Upper lobe of left lung (tissue), 6 donors: ENCODE results near the gene HOXA10. TPM values are rescaled to one million over a fixed set of nuclear protein-coding genes. Genes with fewer than 3 reads are reported as not detected.
A peak's percentile ranks its signal among the peaks of the same experiment; 100 is the strongest.

ENCODE experiments used
- ATAC-seq, 2 donors: fragments of 200-7000 bp; cut with Tn5 transposase; one replicate each; pipeline ENCODE4 v1.9.1; 2022; ENCODE audit warnings: mild to moderate bottlenecking in 2 of 2, moderate library complexity in 2 of 2; ENCODE audit not compliant: low FRiP score in 2 of 2
- DNase-seq, 2 donors: peaks; one replicate each; pipeline ENCODE4 v3.0.0-alpha.2; 2019 to 2020
- H3K27ac ChIP-seq, 4 donors: fragments of 200-600 bp; sonication (generic); one replicate each; pipeline ENCODE4 v1.5.1; 2016 to 2019
- H3K27me3 ChIP-seq, 4 donors: fragments of 200-600 bp; sonication (generic); one replicate each; pipeline ENCODE4 v1.5.1; 2017 to 2019
- H3K36me3 ChIP-seq, 4 donors: fragments of 200-600 bp; sonication (generic); one replicate each; pipeline ENCODE4 v1.5.1; 2016 to 2019
- H3K4me1 ChIP-seq, 4 donors: fragments of 200-600 bp; sonication (generic); one replicate each; pipeline ENCODE4 v1.5.1; 2018 to 2019
- H3K4me3 ChIP-seq, 4 donors: fragments of 200-600 bp; sonication (generic); one replicate each; pipeline ENCODE4 v1.5.1; 2017 to 2019; ENCODE audit warnings: mild to moderate bottlenecking in 2 of 4, moderate library complexity in 1 of 4
- H3K9me3 ChIP-seq, 4 donors: fragments of 200-600 bp; sonication (generic); one replicate each; pipeline ENCODE4 v1.5.1; 2018 to 2019
- EP300 ChIP-seq, 4 donors: sonication (generic); formaldehyde crosslinking; IDR thresholded peaks; one replicate each; pipeline ENCODE4 v1.5.1; 2017; ENCODE audit warnings: antibody characterized with exemption in 4 of 4, control low read depth in 2 of 4
- POLR2A ChIP-seq, 4 donors: fragments of 450-650 bp; IDR thresholded peaks; one replicate each; pipeline ENCODE4 v1.5.1; 2016 to 2017; ENCODE audit warnings: antibody characterized with exemption in 4 of 4, mild to moderate bottlenecking in 2 of 4
- POLR2AphosphoS5 ChIP-seq, 2 donors: sonication (generic); formaldehyde crosslinking; IDR thresholded peaks; one replicate each; pipeline ENCODE4 v1.5.1; 2017; ENCODE audit warnings: antibody characterized with exemption in 2 of 2
- WGBS, 2 donors: methylation state at CpG; one replicate each; pipeline ENCODE4 v1.1.5; 2017 to 2018; 5-methylcytosine and 5-hydroxymethylcytosine counted together
- total RNA-seq, 6 donors: library from RNA; depleted of rRNA in 4 of 6; stranded (reverse); fragments of >200 nt in 4 of 6; gene quantifications; one replicate each; pipeline versions ENCODE4 v1.1.0 to v1.2.1, GENCODE V29; 2016 to 2021
- TF ChIP-seq, protein P1 (sequence below), 6 experiments: fragments of 450-650 bp in 4 of 6; fragments of 200-600 bp in 2 of 6; sonication (generic) in 2 of 6; IDR thresholded peaks; one replicate each; pipeline ENCODE4 v1.5.1; 2016 to 2019; ENCODE audit warnings: antibody characterized with exemption in 6 of 6
- donor health status: DM: no; HTN: no; CAD: no; lungs with moderate emphysema.
- donor health status: DM: no; HTN: yes; CAD: no; lungs with severe emphysema.

The HOXA10 gene
- total RNA-seq, 6 donors from 2014 or later = 0.15 to 0.24 TPM; not detected in 4

DNA sequence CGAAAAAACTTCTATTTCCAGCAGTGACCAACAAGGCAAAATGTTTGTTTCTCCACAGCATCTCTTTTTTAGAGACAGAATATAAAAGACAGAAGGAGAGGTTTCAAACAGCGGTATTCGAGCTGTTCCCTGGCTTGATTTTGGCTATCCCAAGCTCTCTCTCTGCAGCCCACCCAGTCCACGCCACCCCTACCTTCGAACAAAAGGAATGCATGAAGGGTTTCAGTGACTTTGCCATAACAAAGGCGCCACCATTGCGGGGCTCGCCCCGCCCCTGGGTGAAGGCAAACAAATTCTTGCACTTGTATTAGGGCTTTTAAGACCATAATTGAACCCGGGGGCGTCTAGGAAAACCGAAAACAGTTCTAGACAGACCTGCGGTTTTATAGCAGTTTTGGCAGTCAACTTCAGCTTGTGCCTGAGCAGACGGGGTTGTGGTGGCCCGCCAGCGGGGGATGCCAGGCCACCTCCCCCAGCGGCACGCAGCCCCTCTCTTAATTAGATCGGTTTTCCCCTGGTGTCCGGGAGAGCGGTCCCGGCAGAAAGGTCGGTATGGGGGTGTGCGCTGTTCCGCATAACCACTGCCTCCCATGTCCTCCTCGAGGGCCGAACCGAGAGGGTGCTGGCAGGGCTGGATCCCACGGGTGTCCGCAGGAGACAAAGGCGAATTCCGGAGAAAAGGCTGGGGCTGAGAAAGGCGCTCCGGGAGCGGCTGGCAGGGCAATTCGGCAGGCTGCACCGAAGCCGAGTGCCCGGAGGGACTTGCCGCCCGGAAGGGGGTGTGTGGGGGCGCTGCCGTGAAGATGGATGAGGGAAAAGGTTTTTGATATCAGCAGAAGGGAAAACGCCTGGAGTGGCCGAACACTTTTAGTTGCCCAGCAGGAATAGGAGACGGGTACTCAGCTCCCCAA lies 13.6 kb upstream of the HOXA10 start:
- 8% methylated on average over 39 to 46 of the region's 46 CpGs for WGBS, 2 donors
- TF ChIP-seq EP300 (IDR thresholded peaks at IDR 0.05) = no peak
- TF ChIP-seq POLR2AphosphoS5 (IDR thresholded peaks at IDR 0.05) = no peak
- TF ChIP-seq POLR2A (IDR thresholded peaks at IDR 0.05) = no peak
- TF ChIP-seq, protein P1, sequence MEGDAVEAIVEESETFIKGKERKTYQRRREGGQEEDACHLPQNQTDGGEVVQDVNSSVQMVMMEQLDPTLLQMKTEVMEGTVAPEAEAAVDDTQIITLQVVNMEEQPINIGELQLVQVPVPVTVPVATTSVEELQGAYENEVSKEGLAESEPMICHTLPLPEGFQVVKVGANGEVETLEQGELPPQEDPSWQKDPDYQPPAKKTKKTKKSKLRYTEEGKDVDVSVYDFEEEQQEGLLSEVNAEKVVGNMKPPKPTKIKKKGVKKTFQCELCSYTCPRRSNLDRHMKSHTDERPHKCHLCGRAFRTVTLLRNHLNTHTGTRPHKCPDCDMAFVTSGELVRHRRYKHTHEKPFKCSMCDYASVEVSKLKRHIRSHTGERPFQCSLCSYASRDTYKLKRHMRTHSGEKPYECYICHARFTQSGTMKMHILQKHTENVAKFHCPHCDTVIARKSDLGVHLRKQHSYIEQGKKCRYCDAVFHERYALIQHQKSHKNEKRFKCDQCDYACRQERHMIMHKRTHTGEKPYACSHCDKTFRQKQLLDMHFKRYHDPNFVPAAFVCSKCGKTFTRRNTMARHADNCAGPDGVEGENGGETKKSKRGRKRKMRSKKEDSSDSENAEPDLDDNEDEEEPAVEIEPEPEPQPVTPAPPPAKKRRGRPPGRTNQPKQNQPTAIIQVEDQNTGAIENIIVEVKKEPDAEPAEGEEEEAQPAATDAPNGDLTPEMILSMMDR (IDR thresholded peaks at IDR 0.05) = no peak
- Histone ChIP-seq H3K27me3 (peaks cover 3 to 96% (median 70%) of the 10 kb centered on the region in 4 donors), H3K4me3 (peak overlapping the region in 1 of 4 donors; percentile 21), H3K4me1 (peaks cover 48 to 60% (median 51%) of the 10 kb centered on the region in 4 donors), H3K36me3 (no peaks in the 10 kb centered on the region), H3K9me3 (no peaks in the 10 kb centered on the region), H3K27ac (no peak overlapping the region)
- DNase-seq = peak in 1 of 2 donors; percentile 58
- no peak for ATAC-seq

DNA sequence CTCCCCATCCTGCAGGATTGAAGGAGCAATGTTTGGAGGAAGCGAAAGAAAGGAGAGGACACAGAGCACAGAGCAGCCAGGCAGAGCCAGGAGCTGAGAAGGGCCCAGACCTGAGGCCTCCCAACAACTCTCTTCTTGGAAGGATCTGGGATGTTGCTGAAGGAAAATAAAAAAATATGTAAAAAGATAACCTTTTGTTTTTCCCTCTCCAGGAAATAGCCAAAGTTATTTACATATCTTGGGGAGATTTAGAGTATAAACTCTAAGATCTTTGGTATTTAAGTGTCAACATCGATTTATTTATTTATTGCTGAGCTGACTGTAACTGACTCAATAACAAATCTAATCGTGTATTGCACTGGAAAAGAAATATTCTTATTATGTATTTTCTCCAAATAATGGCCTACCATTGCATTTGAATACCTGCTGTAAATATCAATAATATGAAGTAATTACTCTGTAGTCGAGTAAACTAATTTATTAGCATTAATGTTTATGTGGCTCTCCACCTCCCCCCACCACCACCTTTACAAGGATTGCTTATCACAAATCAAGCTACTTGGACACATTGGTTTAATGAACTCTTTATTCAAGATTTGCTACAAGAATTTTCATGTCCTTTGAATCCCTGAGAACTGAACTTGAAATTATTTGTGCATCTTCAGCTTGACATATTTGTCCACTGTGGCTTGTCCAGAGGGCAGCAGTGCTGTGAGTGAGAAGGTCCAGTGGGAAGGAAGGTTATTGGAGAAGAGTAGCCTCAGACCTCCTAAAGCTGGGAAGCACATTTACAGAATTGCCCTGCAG lies 12.8 kb upstream of the HOXA10 start:
- H3K4me3 ChIP-seq = no peak overlapping the region

DNA sequence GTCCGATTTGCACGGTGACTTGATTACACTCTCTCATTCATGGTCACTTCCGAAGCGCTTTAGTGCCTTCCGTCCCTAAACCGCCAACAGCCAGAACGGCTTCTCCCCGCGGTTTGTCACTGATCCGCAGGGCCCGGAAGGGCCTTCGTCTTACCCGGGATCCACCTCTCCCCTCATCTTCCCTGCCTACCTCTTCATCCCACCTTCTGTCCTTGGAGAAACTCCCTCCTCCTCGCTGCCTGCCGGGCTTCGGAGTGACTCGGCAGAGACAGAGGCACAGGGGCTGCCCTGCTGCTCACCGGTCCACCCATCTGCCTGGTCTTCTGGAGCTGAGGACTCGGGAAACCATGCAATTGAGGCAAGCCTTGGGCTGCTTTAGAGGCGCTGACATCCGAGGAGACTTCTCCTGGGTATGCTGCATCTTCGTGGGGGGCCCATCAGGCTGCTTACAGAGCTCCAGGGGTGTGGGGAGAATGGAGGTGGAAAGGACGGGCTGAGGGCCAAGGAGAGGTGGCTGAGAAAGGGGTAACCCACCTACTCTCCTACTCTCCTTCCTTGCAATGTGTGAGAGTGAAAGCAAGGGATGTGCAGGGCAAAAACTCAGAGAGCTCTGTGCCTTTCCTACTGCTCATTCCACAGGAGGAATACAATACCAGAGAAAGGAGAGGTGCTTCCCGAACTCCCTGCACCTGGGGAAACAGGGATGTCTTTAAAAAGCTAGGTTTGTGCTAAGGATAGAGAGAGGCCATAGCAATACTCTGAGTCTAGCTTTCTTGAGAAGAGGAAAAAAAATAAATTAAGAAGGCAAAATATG lies 11.9 kb upstream of the HOXA10 start:
- Histone ChIP-seq H3K4me1 (peaks cover 39 to 50% (median 40%) of the 10 kb centered on the region in 4 donors), H3K9me3 (no peaks in the 10 kb centered on the region), H3K4me3 (peak overlapping the region in 1 of 4 donors; percentile 23), H3K27me3 (peaks cover 3 to 96% (median 66%) of the 10 kb centered on the region in 4 donors), H3K27ac (no peak overlapping the region), H3K36me3 (no peaks in the 10 kb centered on the region)
- ATAC-seq (no peak), DNase-seq (no peak)
- WGBS, 2 donors = 8 to 13% methylated on average over 20 to 24 of the region's 24 CpGs
- no peak for TF ChIP-seq POLR2A (IDR thresholded peaks at IDR 0.05)
- TF ChIP-seq POLR2AphosphoS5 (IDR thresholded peaks at IDR 0.05) = no peak
- no peak for TF ChIP-seq EP300 (IDR thresholded peaks at IDR 0.05)
- TF ChIP-seq, protein P1 (IDR thresholded peaks at IDR 0.05) = no peak

More for the DNA sequence above, 12.8 kb upstream of the HOXA10 start:
- no peaks in the 10 kb centered on the region for H3K36me3 ChIP-seq
- TF ChIP-seq EP300 (IDR thresholded peaks at IDR 0.05) (no peak), POLR2AphosphoS5 (IDR thresholded peaks at IDR 0.05) (no peak), POLR2A (IDR thresholded peaks at IDR 0.05) (no peak)
- TF ChIP-seq, protein P1 (IDR thresholded peaks at IDR 0.05) = no peak
- H3K27me3 ChIP-seq = peaks cover 3 to 96% (median 68%) of the 10 kb centered on the region in 4 donors
- peaks cover 39 to 51% (median 42%) of the 10 kb centered on the region in 4 donors for H3K4me1 ChIP-seq
- 35% methylated on average over 4 of the region's 4 CpGs for WGBS, 2 donors
- no peaks in the 10 kb centered on the region for H3K9me3 ChIP-seq
- ATAC-seq (no peak), DNase-seq (no peak)
- no peak overlapping the region for H3K27ac ChIP-seq

DNA sequence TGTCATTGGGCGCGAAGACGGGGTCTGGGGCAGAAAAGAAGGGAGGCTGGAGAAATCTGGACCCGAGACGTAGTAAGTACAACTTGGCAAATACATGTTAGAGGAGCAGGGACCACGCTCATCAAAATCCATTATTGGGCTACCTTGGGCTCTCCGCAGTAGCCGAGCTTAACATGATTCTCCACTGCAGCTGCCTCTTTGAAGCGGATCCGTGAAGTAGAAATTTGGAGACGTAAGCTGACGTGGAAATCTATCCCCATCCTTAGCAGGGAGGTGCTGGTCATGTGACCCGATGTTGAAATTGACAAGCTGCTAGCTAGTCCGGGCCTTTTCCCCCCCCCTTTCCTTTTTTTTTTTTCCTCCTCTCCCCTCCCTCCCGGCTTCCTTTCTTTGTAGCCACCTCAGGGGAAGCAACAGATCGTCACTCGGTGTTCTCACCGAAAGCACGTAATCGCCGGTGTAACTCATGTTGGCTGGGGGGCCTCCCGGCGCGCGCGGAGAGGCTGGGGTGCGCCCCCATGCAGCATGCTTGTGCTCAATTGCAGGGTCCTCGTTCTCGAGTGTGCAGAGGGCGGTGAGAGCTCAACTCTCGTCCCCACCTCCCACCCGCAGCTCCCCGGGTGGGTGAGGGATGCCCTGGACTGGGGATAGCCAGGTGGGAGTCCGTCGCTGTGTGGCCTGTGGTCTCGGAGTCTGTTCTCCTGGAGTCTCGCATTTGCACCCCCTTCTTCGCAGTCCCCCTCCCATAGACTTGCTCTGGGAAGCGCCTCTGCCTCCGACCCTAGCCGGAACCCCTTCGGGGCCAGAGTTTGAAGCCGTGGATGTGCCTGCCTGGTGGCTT lies 11.1 kb upstream of the HOXA10 start, which contains the start of gene HOXA11:
Gene HOXA11 (minus strand): TSS at position 220 of the 841 bp plus-strand sequence. CDS start 88 bp downstream, at position 132.
- Histone ChIP-seq H3K9me3 (no peaks in the 10 kb centered on the region), H3K27ac (no peak within 1 kb of the TSS), H3K27me3 (peaks cover 3 to 89% (median 69%) of the 10 kb centered on the region in 4 donors), H3K4me1 (peaks cover 39 to 50% (median 40%) of the 10 kb centered on the region in 4 donors), H3K4me3 (peak within 1 kb of the TSS in 3 of 4 donors; percentile 21 to 43 (median 40)), H3K36me3 (no peaks in the 10 kb centered on the region)
- DNase-seq (peak in 1 of 2 donors; percentile 58), ATAC-seq (peak in 1 of 2 donors; percentile 18)
- TF ChIP-seq POLR2A (IDR thresholded peaks at IDR 0.05) (no peak), POLR2AphosphoS5 (IDR thresholded peaks at IDR 0.05) (no peak), EP300 (IDR thresholded peaks at IDR 0.05) (no peak)
- TF ChIP-seq, protein P1 (IDR thresholded peaks at IDR 0.05) = no peak
- WGBS, 2 donors = 6 to 11% methylated on average over 35 to 43 of the region's 43 CpGs
